Skeletal muscle satellite cell (primary cell): ENCODE measurements around the gene GPHN. TPM values are rescaled to one million over a fixed set of nuclear protein-coding genes. Genes with fewer than 3 reads are reported as not detected.

Source experiments
- H3K27me3 ChIP-seq: 2 replicates; pipeline ENCODE4 v1.7.0; 2013; ENCODE audit warnings: low read length; ENCODE audit not compliant: control insufficient read depth, insufficient read depth
- H3K36me3 ChIP-seq: 2 replicates; pipeline ENCODE4 v1.7.0; 2013; ENCODE audit warnings: mild to moderate bottlenecking, control low read depth, low read length; ENCODE audit not compliant: insufficient read depth
- H3K4me1 ChIP-seq: 2 replicates; pipeline ENCODE4 v1.7.0; 2013; ENCODE audit warnings: low read length; ENCODE audit not compliant: control insufficient read depth, insufficient read depth
- H3K4me2 ChIP-seq: 2 replicates; pipeline ENCODE4 v1.7.0; 2013; ENCODE audit warnings: mild to moderate bottlenecking, low read length
- H3K4me3 ChIP-seq: 2 replicates; pipeline ENCODE4 v1.7.0; 2013; ENCODE audit warnings: low read length
- H3K9ac ChIP-seq: 2 replicates; pipeline ENCODE4 v1.7.0; 2013; ENCODE audit warnings: mild to moderate bottlenecking, low read depth, low read length, moderate library complexity
- H3K9me3 ChIP-seq: replicated peaks from 2 replicates; pipeline ENCODE4 v1.7.0; 2013; ENCODE audit warnings: mild to moderate bottlenecking, control low read depth, low read length
- total RNA-seq: library from RNA; depleted of rRNA; stranded (reverse); fragments of >200 nt; gene quantifications from 2 replicates; pipeline ENCODE4 v1.2.3, GENCODE V29; 2012; rRNA removed

The GPHN gene
- total RNA-seq = 9.2 and 16.5 TPM in 2 replicates

DNA sequence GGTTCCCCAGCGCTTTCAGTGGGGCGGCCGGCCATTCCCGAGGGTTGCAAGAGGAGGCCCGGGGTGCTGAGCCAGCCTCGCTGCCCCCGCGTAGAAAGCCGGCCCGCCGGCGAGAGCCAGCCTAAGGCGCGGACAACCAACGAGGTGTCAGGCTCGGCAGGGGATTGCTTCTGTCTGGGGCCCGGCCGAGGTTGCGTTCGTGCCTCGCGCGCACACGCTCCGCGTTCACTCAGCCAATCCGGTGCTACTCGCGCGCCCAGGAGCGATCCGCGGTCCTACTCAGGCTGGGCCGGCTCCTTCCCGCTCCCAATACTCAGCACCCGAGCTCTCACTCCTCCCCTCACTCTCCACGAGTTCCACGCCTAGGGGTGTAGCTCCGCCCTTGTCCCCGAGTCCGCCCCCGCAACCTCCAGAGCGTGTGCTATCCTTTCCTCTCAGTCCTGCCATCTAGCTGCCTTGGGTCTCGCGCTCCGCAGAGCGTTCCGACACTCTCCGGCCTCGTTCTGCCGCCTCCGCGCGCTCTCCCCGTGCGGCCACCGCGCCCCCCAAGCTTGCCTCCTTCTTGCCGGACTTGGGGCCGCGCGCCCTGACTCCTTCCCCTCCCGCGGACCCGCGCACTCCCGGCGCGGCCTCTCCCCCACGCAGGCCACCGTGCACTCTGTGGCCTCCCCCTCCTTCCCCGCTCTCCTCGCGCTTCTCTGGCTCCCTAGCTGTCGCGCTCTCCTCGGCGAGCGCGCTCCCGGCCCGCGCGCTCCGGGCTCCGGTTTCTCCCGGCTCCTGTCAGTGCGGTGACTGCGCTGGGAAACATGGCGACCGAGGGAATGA lies at the start of gene GPHN:
Gene GPHN (plus strand): TSS at position 426 of the 825 bp plus-strand sequence.
- H3K4me1 ChIP-seq = peaks cover 13% of the 10 kb centered on the region
- no peaks in the 10 kb centered on the region for H3K9me3 ChIP-seq
- no peaks in the 10 kb centered on the region for H3K36me3 ChIP-seq
- peak within 1 kb of the TSS; percentile 95 for H3K4me3 ChIP-seq
- H3K27me3 ChIP-seq = no peaks in the 10 kb centered on the region
- H3K9ac ChIP-seq = peak within 1 kb of the TSS; percentile 83
- peak within 1 kb of the TSS; percentile 95 for H3K4me2 ChIP-seq

DNA sequence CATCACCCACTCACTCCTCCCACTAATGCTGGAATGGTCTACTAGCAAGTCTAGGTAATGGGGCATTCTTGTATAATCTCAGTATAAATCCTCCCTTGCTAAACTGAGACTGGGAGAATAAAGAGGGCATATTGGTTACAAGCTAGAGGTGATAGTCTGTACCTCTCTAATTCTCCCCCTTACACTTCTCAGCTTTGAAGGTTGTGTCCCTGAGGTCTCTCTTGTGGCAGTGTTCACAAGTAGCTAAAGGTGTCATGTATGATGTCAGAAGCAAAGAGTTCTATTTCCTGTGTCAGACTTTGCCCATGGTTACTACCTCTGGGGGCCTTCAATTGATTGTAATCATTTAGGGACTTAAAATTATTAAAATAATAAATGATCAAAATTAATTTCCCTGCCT lies 48.3 kb upstream of the GPHN start:
- Histone ChIP-seq H3K4me1 (no peaks in the 10 kb centered on the region), H3K27me3 (no peaks in the 10 kb centered on the region), H3K4me2 (no peak overlapping the region)

GRCh38 chr14:66464261-66464660 lies 43.7 kb upstream of the GPHN start:
- H3K9me3 ChIP-seq = no peaks in the 10 kb centered on the region
- H3K4me2 ChIP-seq = no peak overlapping the region
- no peaks in the 10 kb centered on the region for H3K4me1 ChIP-seq
- no peak overlapping the region for H3K4me3 ChIP-seq
- H3K36me3 ChIP-seq = no peaks in the 10 kb centered on the region
- H3K9ac ChIP-seq = no peak overlapping the region
- no peaks in the 10 kb centered on the region for H3K27me3 ChIP-seq

More for the DNA sequence above, 48.3 kb upstream of the GPHN start:
- H3K9ac ChIP-seq = no peak overlapping the region
- H3K36me3 ChIP-seq = no peaks in the 10 kb centered on the region
- no peak overlapping the region for H3K4me3 ChIP-seq
- no peaks in the 10 kb centered on the region for H3K9me3 ChIP-seq

GRCh38 chr14:66468778-66469367 lies 39.1 kb upstream of the GPHN start:
- H3K9ac ChIP-seq = no peak overlapping the region
- no peaks in the 10 kb centered on the region for H3K4me1 ChIP-seq
- no peaks in the 10 kb centered on the region for H3K9me3 ChIP-seq
- no peak overlapping the region for H3K4me3 ChIP-seq
- no peaks in the 10 kb centered on the region for H3K36me3 ChIP-seq
- H3K4me2 ChIP-seq = no peak overlapping the region
- no peaks in the 10 kb centered on the region for H3K27me3 ChIP-seq

DNA sequence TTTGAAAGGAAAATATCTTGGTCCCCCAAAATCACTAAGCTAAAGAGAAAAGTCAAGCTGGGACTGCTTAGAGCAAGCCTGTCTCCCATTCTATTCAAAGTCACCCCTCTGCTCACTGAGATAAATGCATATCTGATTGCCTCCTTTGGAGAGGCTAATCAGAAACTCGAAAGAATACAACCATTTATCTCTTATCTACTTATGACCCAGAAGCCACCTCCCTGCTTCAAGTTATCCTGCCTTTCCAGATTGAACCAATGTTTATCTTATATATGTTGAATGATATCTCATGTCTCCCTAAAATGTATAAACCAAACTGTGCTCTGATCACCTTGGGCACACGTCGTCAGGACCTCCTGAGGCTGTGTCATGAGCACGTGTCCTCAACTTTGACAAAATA lies 36.4 kb upstream of the GPHN start:
- no peaks in the 10 kb centered on the region for H3K4me1 ChIP-seq
- no peak overlapping the region for H3K9ac ChIP-seq
- no peak overlapping the region for H3K4me2 ChIP-seq
- no peak overlapping the region for H3K4me3 ChIP-seq
- no peaks in the 10 kb centered on the region for H3K36me3 ChIP-seq
- no peaks in the 10 kb centered on the region for H3K9me3 ChIP-seq
- H3K27me3 ChIP-seq = no peaks in the 10 kb centered on the region

DNA sequence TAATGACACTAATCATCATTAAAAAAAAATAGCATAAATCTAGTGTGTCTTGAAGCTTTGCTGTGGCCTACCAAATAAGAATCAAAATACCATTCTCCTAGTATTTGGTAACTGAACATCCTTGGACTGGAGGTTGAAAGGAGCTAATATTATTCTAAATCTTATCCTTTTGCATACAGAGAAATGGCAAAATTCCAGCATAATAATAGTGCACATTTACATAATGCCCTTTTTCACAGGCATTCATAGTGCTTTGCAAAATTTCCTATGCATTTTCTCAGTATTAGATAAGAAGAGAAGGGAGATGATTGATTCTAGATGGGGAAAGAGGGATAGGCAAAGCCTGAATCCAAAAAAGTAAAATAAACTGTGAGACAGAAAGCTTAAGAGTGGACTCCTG lies 35.7 kb upstream of the GPHN start:
- H3K36me3 ChIP-seq = no peaks in the 10 kb centered on the region
- H3K4me2 ChIP-seq = no peak overlapping the region
- H3K27me3 ChIP-seq = no peaks in the 10 kb centered on the region
- no peaks in the 10 kb centered on the region for H3K4me1 ChIP-seq
- H3K4me3 ChIP-seq = no peak overlapping the region
- no peaks in the 10 kb centered on the region for H3K9me3 ChIP-seq
- H3K9ac ChIP-seq = no peak overlapping the region

- Histone ChIP-seq H3K4me3 (no peak overlapping the region), H3K9ac (no peak overlapping the region), H3K9me3 (no peaks in the 10 kb centered on the region), H3K4me2 (no peak overlapping the region), H3K4me1 (no peaks in the 10 kb centered on the region), H3K36me3 (no peaks in the 10 kb centered on the region), H3K27me3 (no peaks in the 10 kb centered on the region)
These were observed 34.7 kb upstream of the GPHN start for GRCh38 chr14:66473223-66473622.

GRCh38 chr14:66476964-66477363 lies 31.0 kb upstream of the GPHN start:
- H3K4me3 ChIP-seq = no peak overlapping the region
- H3K4me2 ChIP-seq = no peak overlapping the region
- H3K27me3 ChIP-seq = no peaks in the 10 kb centered on the region
- H3K9me3 ChIP-seq = no peaks in the 10 kb centered on the region
- no peak overlapping the region for H3K9ac ChIP-seq
- H3K4me1 ChIP-seq = no peaks in the 10 kb centered on the region
- no peaks in the 10 kb centered on the region for H3K36me3 ChIP-seq

GRCh38 chr14:66477567-66477966 lies 30.4 kb upstream of the GPHN start:
- H3K4me1 ChIP-seq = no peaks in the 10 kb centered on the region
- H3K9me3 ChIP-seq = no peaks in the 10 kb centered on the region
- no peaks in the 10 kb centered on the region for H3K27me3 ChIP-seq
- H3K9ac ChIP-seq = no peak overlapping the region
- no peak overlapping the region for H3K4me3 ChIP-seq
- H3K36me3 ChIP-seq = no peaks in the 10 kb centered on the region
- no peak overlapping the region for H3K4me2 ChIP-seq

DNA sequence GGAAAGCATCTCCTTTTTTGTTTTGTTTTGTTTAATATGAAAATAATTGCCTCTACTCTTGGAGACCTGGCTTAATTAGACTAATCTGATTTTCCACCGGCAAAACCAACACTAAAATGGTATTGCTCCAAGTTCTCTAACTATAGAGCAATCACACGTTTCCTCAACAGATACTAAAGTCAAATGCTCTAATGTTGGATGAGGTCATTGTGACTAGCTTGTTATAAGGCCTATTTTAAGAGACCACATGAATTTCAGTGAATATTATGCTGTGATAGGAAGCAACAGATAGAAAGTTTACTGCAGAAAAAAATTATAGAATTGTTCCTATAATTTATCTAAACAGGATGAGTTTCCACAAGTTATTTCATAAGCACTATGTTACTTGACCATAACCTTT lies 25.1 kb upstream of the GPHN start:
- no peaks in the 10 kb centered on the region for H3K27me3 ChIP-seq
- no peak overlapping the region for H3K9ac ChIP-seq
- no peak overlapping the region for H3K4me2 ChIP-seq
- H3K36me3 ChIP-seq = no peaks in the 10 kb centered on the region
- no peak overlapping the region for H3K4me3 ChIP-seq
- no peaks in the 10 kb centered on the region for H3K9me3 ChIP-seq
- H3K4me1 ChIP-seq = no peaks in the 10 kb centered on the region

DNA sequence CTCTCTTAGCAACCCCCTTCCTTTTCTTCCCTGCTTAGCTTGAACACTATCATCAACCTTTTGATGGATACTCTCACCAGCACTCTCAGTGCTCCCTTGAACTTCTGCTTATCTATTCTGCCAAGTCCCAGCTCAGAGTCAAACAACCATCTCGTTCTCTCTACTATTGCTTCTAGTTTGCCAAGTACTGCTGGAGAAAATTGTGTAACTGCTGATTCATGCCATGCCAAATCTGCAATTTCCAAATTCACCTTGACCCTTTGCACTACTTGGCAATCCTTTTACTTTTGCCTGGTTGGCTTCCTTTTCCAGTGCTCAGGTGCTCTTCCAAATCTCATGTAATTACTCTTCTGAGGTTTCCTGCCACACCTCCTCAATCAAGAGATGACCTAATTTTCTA lies 24.6 kb upstream of the GPHN start:
- Histone ChIP-seq H3K36me3 (no peaks in the 10 kb centered on the region), H3K4me1 (no peaks in the 10 kb centered on the region), H3K4me3 (no peak overlapping the region), H3K27me3 (no peaks in the 10 kb centered on the region), H3K9me3 (no peaks in the 10 kb centered on the region), H3K9ac (no peak overlapping the region), H3K4me2 (no peak overlapping the region)

DNA sequence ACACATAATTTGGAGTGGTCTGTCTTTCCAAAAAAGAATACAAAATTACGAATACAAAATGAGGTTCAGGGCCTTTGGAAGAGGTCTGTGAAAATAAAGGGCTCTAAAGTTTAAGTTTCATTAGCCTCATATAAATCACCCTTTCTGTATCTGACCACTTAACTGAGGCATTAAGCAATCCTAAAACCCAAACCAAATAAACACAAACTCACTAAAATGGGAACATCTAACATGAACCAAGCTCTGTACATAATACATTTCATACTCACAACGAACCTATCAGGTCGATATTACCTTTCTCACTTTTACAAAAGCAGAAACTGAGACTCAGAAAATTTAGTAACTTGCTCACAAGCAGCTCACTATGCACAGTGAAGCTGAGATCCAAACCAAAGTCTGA lies 22.9 kb upstream of the GPHN start:
- Histone ChIP-seq H3K4me3 (no peak overlapping the region), H3K27me3 (no peaks in the 10 kb centered on the region), H3K36me3 (no peaks in the 10 kb centered on the region), H3K9ac (no peak overlapping the region), H3K9me3 (no peaks in the 10 kb centered on the region), H3K4me2 (no peak overlapping the region), H3K4me1 (no peaks in the 10 kb centered on the region)
